NCI-H146 treated with DMSO at 0.1 percent for 48 hours (cell line): Measurements from ENCODE around the gene SYNJ2.

ENCODE experiments used
- DNase-seq: peaks from one replicate; lab custom pipeline; 2025; ENCODE audit not compliant: unreplicated experiment; lab: John Stamatoyannopoulos, UW

Gene SYNJ2

DNA sequence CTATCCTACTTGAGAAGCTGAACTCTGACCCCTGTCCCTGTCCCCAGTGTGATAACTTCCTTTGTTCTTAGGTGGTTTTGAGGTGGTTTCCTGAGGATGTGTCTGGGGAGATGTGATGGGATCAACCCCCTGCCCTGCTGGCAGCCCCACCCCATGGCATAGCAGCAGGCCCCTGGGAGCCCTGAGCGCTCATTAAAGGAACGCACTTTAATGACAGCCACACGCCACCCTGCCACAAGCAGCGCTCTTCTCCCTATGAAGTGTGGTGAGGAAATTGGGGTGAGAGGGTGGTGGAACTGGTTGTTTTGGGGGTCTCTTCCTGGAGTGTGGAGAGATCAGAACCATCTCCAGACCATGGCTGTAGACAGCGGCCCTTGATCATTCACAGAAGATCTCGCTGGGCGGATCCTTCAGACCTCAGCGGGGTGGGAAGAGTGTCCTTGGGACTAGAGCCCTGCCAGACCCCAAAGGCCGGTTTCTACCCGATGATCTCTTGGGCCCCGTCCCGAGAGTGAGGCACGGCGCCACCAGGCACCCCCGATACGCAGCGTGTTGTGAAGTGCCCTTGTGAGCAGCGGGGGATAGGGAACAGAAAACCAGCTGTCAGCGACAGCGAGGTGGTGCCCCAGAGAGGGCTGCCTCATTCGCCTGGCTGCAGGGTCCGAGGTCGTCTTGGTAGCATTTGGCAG is 45.4 kb downstream of the SYNJ2 start:
- DNase-seq: no peak

GRCh38 chr6:158027590-158028285 is 46.1 kb downstream of the SYNJ2 start:
- DNase-seq: no peak

DNA sequence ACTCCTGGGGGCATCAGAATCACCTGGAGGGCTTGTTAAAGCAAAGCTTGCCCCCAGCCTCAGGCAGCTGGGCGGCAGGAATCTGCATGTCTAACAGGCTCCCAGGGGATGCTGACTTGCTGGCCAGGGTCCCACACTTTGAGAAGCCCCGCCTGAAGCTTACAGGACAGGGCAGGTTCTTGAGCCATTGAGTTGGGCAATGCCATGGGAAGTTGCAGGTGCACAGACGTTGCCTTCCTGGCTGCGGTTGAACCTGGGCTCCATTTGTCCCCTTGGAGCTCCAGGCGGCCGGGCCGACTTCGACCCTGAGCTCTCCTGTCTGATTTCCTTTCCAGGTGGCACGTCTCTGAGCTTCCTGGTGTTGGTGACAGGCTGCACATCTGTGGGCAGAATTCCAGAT is 46.8 kb downstream of the SYNJ2 start:
- no peak for DNase-seq

DNA sequence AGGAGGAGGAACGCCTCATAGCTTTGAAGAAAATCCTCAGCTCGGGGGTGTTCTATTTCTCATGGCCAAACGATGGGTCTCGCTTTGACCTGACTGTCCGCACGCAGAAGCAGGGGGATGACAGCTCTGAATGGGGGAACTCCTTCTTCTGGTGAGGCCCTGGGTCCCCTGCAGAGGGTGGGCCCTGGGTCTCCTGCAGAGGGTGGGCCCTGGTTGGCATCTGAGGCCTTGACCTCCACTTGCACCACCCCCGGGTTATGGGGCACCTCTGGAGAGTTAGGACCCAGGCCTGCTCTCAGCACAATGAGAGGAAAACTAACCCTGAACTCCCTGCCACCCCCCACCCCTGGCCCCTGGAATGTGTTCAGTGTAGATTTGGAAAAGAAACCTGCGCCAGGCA is 47.2 kb downstream of the SYNJ2 start:
- DNase-seq: no peak

DNA sequence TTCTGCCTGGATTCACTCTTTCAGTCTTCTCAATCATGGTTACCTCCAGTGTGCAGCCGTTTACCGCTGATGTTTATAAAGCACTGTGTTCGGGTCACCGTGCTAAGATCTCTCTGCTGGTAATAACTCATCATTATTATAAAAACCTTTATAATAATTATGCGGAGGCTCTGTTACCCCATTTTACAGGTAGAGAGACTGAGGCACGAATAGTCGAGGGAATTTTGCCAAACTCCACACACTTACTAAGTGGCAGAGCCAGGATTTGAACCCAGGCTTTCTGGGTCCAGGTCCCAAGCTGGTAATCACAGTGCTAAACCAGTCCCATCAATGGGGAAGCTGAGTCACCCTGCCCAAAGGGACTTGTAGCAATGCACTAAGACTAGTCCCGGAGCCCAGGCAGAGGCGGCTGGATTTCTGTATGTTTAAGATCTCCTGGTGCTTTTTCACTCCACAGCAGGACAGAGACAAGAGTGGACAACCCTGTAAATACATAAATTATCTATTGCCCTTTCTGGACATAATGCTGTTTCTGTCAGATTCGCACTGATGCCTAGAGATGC is 48.1 kb downstream of the SYNJ2 start:
- no peak for DNase-seq

GRCh38 chr6:158030380-158031300 is 49.0 kb downstream of the SYNJ2 start:
- DNase-seq: no peak

GRCh38 chr6:158031381-158032353 is 50.0 kb downstream of the SYNJ2 start:
- DNase-seq: peak; percentile 23

DNA sequence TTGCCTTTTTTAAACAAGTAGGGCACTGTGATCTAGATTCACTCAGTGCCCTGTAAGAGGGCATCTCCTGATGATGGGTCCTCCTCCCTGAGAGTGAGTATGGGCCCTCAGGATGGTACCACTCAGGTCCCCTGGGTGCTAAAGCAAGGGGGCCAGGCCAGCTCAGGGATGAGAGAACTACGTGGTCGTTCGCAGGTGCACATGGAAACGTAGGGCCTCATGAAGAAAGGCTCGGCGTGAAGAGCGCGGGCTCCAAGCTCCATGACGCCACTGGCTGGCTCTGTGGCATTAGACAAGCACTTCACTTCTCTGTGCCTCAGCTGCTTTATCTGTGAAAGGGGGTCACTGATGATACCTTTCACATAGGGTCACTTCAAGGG is 50.7 kb downstream of the SYNJ2 start:
- no peak for DNase-seq

GRCh38 chr6:158033077-158033750 is 51.6 kb downstream of the SYNJ2 start:
- no peak for DNase-seq

DNA sequence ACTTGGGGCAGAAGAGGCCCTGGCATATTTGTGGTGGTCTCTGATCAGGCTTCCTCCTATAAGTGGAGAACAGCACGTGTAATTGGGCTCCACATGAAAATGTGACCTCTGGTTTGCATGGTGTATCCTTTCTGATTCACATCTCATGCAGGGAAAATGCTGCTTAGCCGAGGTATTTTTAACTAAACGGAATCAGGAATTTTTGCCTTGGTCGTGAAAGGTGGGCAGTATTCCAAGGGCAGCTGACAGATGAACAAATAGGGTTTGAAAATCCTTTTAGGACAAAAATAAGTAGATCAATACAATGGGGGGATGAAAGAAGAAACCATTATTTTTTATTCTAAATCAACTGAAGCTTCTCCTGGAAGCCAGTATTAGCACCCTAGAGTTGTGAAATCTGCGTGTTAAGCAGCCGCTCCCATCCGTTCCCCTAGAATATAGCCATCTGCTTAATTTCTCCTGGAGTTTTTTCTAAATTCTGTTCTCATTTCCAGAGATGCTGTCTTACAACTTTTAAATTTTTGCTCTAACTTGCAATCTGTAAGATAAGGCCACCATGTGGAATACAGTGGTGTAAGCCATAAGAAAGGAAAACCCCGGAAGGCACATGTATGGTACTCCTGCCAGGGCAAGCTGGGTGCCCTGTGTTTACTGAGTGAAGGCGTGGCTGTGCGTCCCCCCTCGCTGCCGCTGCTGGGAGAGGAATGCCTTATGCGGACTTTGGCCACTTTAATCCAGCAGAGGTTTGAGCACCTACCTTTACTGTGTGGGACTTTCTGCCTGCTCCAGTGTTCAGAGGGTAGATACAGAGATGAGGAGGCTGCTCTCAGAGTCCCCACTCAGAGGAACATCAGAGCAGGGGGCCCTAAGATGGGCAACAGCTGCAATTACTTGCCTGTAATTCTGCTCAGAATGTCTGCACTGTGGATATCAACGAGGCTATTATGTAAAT is 52.4 kb downstream of the SYNJ2 start:
- DNase-seq: no peak

- no peak for DNase-seq
Observed at GRCh38 chr6:158036261-158036660, 54.6 kb downstream of the SYNJ2 start.

- no peak for DNase-seq
Observed at GRCh38 chr6:158037021-158037420, 55.4 kb downstream of the SYNJ2 start.

- no peak for DNase-seq
Observed at GRCh38 chr6:158037771-158038170, 56.1 kb downstream of the SYNJ2 start.

- DNase-seq: no peak
Observed at GRCh38 chr6:158038291-158039177, 56.9 kb downstream of the SYNJ2 start.

DNA sequence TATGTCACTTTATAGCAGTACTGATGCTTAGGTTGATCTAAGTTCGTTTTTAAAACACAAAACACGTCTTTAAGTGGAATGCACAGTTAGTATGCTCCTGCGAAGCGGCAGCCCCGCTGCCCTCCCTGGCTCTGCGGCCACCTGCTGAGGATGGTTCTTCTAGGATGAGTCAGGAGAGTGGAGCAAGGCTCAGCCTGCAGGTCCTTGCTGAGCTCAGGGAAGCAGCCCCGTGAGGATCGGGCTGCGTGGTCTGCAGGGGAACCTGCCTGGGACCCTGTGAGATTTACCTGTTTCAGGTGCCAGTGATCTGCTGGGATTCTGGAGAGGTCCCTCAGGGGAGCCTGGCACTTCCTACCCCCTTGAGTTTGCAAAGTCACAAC is 57.5 kb downstream of the SYNJ2 start:
- no peak for DNase-seq

- DNase-seq: no peak
Observed at GRCh38 chr6:158039571-158040050, 57.9 kb downstream of the SYNJ2 start.

DNA sequence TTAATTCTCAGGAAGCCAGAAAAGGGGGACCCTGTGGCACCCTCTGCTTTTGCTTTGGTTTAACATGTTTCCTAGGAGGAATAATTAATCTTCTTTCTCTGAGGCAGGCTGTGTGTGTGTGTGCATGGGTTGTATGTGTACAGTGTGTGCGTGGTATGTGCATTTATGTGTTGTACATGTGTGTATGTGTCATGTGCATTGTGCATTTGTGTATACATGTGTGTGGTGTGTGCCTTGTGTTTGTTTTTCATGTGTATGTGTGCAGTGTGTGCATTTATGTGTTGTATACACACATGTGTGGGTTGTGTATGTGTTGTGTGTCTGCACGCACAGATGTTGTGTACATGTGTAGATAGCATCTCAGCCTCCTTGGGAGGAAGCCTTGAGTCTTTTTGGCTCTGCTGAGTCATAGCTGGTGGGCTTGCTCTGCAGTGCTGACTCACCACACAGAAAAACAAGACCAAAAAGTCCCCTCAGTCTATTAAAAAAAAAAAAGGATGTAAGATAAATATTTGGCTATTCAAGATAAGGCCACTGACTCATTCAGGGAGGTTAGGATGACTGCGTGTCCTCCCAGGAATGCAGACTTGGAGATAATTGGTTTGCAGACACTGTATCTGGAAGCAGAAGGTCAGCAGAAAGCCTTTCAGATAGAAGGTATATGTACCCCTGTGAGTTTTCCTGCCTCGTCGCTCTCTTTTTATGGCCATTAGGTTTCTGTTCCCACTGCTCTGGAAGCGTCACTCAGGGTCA is 58.6 kb downstream of the SYNJ2 start:
- peak; percentile 84 for DNase-seq
